Measurements from ENCODE around the gene TMA16.
"Not testable (repeated sequence)": the region's sequence is repeated elsewhere in the genome, so short reads cannot be mapped to it uniquely, and the experiment has no call there.

TMA16 gene

DNA sequence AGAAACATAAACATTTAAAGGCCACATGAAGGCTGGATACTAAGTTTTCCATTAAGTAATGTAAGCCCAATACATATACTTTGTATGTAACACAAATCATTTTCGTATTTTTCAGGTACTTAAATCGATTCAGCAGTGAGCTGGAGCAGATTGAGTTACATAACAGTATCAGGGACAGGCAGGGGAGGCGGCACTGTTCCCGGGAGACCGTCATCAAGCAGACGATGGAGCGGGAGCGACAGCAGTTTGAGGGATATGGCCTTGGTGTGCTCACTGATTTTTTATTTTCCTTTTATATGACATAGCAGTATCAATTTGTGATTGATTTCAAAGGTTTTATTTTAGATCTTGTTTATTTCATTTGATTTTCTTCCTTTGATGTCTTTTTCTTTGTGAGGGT, 20.7 kb downstream of the TMA16 start:
- DNase-seq (ENCODE audit: low spot score): no peak

DNA sequence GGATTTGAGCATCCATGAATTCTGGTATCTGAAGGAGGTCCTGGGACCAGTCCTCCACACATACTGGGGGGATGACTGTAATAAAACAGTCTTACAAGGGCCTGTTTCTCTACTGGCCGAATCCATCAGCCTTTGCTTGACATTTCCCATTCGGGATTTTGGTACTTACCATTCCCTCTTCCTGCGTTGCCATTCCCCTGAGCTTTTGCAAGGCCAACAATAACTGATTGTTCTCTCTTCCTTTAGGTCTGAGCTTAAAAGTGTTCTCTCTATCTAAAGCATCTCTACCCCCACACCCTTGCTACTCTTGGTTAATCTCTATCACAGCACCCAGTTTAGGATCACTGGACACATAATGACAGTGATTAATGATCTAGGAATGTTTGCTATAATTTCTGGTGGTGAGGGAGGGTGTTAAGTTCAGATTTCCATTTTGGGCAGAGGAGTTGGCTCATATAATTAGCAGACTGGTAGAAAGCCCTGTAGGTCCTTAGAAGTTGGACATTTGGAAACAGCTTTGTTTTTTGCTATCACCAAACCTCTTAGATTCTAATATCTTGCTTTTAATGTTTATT, 29.4 kb downstream of the TMA16 start:
- no peak for DNase-seq (ENCODE audit: low spot score)

DNA sequence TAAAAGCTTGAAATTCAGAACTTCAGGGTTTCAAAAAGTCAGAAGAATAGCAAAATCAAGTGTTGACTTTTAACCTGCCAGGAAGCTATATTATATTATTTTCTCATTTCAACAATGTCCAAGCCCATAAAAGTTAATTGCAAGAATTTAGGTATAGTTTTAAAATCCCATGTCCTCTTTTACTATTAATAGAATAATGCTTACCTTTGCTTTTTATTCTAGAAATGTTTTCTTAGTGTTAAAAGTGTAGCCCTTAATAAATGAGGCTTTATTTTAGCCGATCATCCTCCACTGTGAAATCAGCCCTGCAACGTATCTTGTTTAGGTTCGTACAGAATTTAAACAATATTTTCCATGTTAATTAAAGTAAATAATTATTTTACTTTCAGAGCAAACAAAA, 31.5 kb downstream of the TMA16 start:
- DNase-seq (ENCODE audit: low spot score): no peak

DNA sequence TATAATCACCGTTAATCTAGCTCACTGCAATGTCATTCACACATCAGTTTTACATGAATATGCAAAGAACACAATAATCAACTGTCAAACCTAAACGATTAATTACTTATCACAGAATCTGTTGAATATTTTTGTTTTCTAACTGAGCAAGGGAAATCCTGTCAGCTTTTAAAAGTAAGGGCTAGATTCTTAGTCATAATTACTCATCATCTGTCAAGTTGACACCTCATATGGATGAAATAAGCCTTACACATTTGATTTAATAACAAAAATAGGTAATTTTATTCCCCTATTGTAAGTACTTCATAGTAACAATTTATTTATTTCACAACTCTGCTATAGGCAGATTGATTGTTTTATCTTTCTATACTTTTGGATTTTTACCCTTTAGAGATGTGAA, 32.7 kb downstream of the TMA16 start:
- DNase-seq (ENCODE audit: low spot score): no peak

DNA sequence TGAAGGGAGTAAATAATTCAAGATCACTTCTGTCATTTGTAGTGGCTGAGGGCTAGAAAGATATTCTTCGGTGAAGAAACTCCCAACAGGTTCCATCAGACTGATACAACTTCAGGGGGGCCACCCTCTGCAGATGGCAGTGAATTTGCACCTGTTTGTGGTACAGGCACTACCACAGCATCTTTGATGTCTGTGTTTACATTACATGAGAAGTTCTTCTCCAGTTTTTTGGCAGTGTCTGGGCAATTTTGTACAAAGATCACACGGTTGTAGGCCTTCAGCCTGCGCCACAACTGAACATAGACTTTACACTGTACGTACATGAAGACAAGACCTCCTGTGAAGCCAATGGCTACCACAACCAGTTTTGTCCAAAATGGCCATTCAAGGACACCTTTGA, 34.2 kb downstream of the TMA16 start:
- no peak for DNase-seq (ENCODE audit: low spot score)

DNA sequence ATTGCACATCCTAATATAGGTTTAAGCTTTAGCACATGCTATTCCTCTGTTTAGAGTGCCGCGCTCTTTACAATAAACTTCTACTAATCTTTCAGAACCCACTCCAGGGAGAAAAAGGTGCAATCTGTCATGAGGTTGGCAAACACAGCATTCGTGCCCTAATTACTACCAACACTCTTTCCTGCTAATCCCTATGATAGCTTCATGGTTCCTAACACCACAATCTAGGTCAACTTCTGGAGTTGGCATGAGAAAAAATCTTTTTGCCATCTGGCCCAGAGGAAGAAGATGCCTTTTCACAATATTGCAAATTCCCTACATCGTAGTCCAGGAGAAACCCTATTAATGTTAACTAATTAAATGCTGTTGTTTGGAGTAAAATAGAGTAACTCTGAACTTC, 39.6 kb downstream of the TMA16 start:
- no peak for DNase-seq (ENCODE audit: low spot score)

DNA sequence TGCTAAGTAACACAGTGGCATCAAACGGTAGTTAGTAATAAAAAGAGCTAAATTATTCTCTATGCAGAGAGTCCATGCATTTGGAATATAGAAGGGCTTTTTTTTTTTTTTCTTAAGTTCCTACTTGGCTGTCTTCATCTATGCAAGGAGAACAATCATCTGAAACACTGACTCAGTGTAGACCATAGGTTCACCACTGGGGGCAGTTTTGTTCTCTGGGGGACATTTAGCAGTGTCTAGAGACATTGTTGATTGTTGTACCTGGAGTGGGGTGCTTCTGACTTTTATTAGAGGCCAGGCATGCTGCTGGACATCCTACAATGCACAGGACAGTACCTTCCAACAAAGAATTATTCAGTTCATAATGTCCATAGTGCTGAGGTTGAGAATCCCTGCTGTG, 41.2 kb downstream of the TMA16 start:
- no peak for DNase-seq (ENCODE audit: low spot score)

DNA sequence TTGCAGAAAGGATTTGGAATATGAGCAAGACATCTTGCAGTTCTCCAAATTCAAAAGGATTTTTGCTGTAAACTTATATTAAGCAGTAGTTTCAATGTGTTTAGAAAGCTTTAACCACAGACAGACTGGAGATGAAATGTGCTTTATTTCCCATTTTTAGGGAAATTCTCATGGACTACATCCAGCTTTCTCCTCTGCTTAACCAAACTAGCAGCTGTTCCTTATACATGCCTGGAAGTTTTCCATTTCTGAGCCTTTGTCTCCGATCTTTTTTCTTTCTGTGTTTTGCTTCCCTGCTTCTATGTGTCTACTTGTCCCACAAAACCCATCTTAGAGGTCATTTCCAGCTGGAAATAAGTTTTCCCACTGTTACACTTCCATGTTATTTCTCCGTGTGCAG, 41.6 kb downstream of the TMA16 start:
- DNase-seq (ENCODE audit: low spot score): no peak

DNA sequence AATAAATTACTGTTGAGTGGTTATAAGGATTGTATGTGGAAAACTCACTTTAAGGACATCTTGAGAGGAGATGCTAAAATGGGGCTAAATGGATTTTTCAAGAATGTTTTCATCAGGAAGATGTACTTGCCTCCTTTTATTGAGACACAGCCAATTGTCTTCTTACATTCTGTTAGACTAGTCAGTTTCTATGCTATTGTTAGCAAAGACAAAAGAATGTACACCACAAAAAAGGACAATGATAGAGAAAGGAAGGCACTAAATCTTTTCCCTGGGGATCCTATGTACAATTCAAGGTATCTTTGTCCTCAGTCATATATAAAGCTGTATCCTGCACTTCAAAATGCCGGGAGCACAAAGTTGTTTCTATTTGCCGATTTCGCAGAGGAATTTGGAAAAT, 42.6 kb downstream of the TMA16 start:
- no peak for DNase-seq (ENCODE audit: low spot score)

DNA sequence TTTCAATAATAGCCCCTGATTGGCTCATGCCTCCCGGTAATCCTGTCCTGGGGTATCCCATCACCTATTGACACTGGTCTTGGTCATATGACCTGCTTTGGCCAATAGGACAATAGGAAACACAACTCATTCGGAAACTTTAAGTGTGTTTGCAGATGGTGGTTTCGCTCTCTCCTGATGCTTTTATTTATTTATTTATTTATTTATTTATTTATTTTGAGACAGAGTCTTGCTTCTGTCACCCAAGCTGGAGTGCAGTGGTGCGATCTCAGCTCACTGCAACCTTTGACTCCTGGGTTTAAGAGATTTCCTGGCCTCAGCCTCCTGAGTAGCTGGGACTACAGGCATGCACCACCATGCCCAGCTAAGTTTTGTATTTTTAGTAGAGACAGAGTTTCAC, 44.3 kb downstream of the TMA16 start:
- not testable (repeated sequence) for DNase-seq (ENCODE audit: low spot score)

DNA sequence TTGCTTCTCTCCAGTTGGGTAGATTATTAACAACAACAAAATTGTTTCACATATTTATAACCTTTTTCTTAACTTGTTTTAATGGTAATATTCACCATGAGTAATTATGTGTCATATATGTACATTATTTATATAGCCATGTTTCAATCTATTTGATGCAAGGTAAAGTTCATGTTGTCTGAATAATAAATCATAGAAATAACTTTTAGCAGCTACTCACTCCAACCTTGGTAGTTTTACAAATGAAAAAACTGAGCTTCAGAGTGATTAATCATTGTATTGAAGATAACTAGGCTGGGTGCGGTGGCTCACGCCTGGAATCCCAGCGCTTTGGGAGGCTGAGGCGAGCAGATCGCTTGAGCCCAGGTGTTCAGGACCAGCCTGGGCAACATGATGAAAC, 46.0 kb downstream of the TMA16 start:
- DNase-seq (ENCODE audit: low spot score): no peak

DNA sequence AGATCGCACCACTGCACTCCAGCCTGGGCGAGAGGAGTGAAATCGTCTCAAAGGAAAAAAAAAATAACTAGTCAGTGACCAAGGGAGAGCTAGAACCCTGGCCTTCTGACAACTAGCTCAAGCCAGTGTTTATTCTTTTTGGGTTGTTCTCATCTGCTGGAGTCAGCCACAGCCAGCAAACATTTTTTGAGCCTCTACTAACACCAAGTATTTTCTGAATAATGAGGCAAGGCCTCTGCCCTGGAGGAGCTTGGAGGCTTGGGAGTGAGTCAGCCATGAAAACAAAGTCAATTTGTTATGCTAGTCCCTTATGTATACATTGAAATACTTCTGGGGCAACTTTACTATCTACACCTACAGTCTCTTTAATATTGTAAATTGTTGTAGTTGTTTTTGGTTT, 46.5 kb downstream of the TMA16 start:
- no peak for DNase-seq (ENCODE audit: low spot score)

DNA sequence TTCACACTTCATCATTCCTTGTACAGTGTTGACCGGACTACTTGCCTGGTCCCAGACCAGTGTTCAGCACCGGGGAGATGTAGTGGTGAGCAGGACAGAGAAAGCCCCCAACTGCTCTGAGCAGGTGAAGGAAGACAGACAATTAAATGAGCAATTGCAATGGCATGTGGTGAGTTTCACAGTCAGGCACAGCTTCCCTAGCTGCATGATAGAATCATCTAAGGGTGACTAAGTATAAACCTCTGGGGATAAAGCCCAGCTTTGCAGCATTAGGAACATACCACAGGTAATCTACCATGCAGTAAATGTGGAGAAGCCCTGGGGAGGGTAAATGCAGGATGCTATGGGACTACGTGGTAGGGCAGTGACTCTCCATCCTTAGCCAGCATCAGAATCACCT, 47.8 kb downstream of the TMA16 start:
- DNase-seq (ENCODE audit: low spot score): no peak

DNA sequence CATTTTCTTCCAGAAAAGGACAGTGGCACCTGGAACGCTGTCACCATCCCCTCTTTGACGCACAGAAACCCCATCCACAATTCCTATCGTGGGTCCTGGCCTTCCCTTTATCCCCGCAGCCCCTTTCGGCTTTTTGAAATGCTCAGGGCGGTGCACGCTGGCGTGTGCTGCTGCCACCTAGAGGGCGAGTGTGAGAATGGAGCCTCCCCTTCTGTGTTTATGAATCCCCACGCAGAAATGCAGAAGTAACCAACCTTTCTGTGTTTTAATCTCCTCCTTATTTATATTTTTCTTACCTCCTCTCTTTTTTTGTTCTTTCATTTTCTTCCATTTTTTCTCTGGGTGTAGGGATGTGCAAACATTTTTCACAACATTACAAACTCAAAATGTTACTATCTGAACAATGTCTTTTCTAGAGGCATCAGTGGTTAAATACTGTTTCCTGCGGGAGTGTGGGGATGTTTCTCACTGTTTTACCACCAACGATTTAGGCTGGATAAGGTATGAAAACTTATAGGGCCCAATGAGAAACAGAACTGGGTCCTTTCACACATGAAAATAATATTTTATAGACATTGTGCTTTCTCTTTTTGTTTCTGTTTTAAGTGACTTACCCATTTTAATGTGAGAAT, 50.0 kb downstream of the TMA16 start:
- DNase-seq (ENCODE audit: low spot score): peak; percentile 43

DNA sequence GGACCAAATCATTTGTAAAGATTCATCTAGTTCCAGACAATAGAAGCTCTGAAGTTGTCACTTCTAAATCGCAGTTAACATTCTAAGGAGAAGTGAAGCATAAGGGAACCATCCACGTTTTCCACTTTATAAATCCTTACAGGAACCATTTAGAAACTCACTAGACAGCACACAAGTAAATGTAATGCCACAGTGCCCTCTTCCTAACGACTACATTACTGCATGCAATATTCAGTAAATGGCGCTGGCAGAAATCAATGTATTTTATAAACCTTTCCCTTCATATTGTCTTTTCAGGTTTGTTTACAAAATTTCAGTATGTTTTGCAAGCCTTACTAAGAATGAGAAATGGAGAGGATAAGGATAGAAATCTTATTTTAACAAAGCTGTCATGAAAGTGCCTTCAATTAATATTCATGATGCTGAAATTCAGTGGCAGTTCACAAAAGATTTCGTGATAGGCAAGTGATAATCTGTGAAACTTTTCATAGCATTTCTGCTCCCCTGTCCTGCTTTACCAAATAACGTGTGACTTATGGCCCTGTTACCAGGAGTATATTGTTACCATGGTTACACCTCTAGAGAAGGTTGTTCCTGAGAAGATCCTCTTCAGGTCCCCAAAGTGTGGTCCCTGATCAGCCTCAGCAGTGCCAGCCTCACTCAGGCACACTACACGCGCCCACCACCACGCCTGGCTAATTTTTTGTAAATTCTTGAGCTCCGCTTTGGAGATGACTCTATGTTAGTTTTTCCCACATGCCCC, 54.2 kb downstream of the TMA16 start:
- peak; percentile 16 for DNase-seq (ENCODE audit: low spot score)

DNA sequence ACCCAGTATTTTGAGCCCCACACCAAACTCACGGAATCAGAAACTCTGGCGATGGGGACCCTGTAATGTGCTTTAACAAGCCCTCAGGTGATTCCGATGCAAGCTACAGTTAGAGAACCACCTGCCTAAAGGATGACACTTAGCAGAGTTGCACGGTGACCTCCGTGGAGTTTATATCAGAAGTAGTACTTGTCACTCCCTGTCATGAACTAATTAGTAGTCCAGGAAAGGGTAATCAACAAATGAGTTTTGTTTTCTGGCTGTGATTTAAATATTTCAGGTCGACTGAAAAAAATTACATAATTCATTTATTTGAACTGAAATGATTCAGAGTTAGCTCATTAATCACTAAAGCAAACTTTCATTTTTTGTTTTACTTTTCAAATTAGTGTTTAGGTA, 56.4 kb downstream of the TMA16 start:
- no peak for DNase-seq (ENCODE audit: low spot score)

DNA sequence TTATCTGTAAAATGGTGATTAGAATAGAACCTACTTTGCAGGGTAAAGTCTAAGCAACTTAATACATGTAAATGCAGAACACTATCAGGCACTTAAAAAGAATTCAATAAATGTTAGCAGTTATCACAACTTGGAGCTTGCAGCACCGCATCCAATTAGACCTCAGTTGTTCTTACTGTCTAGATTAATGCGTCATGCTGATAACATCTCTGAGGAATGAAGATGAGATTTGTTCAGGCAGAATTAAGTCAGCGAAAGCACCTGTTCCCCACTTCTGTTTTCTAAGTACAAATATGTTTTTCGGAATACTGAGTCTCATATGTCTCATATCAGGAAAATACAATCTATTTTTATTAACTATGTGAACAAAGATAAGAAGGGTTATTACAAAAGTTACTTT, 58.7 kb downstream of the TMA16 start:
- no peak for DNase-seq (ENCODE audit: low spot score)

DNA sequence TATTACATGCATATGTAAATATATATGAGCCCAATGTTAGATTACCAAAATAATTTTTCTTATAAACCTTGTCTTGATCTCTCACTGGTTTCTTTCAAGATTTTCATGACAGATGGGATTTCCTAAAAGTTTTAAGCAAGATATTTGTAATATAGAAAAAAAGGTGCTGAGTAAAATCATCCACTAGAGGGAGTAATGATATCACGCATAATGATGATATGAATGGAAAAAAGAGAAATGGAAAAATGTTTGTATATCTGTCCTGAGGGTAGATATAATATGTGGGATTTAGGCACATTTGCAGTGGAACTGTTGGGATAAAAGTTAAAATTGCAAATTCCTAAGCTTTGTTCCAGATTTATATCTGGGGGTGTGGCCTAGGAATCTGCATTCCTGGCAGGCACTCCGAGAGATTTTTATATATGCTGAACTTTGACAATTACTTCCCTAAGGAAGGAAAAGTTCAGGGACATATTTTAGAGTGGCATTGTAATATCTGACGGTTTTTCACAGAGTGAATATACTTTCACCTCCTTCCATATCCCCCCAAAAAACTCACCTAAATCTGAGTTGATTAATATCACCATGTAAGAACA, 60.5 kb downstream of the TMA16 start:
- DNase-seq (ENCODE audit: low spot score): no peak

DNA sequence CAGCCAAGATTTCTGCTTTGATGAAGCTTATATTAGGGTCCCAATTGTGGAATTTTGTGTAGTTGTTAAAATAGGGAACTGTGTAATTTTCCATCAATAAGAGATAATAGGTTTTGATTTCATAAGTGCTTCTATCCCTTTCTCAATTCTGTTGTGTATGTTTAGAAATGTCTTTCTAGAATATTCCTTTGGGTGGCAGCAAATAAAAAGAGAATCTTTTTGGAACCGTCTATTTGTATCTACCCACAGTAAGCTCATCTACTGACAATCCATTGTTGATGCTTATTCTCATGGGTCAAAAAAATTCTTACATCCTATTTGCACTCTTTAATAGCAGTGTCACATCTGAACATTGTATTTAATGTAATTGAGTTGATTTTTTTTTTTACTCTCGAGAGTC, 61.7 kb downstream of the TMA16 start:
- DNase-seq (ENCODE audit: low spot score): no peak

DNA sequence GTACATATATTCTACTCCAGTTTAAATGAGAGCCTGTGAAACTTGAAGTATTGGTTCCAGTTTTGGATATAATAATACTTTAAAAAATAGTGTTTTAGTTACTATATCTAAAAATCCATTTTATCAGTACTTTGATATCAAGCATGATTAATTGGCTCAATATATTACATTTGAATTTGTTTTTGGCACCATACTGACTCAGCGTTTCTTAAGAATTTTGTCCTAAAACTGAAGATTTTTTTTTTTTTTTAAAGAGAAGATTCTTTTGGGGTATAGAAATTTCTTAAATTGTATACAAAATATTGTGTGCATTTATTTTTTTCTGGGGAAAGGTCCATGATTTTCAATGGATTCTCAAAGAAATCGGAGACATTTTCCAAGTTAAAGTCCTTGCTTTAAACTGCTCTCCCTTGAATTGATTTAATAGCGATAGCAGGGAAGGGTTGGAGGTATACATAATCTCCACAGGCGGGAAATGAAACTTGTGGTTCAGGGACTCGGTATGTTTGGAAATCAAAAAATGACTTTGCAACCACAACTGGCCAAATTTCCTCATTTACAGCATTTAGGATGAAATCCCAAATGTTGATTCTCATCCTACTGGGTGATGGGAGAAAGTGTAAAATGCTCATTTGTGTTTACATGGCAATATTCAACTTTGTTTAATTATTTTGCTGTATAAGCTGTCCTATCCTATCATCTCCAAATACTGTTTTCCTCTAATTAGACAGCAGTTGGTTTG, 62.3 kb downstream of the TMA16 start:
- no peak for DNase-seq (ENCODE audit: low spot score)

DNA sequence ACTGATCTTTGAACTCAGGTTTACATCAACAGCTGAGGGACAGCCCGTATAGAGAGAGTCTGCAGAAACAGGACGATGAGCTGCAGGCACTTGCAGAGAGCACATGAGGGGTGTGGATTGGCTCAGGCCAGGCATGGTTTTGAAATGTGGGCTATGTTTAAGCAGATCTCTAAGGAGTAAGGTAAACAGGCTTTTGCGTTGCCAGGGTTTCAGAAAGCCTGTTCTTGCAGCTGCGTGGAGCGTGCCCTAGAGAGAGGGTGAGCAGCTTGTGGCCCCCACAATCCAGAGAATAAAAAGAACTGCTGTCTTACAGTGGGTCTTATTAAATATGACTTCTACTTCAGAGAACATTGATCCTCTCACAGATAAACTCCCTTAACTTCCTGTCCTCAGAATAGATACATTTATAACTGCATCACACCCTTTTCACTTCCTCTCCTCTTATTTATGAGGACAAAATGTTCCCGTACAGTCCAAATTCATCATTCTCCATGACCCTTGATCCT, 64.1 kb downstream of the TMA16 start:
- DNase-seq (ENCODE audit: low spot score): no peak

DNA sequence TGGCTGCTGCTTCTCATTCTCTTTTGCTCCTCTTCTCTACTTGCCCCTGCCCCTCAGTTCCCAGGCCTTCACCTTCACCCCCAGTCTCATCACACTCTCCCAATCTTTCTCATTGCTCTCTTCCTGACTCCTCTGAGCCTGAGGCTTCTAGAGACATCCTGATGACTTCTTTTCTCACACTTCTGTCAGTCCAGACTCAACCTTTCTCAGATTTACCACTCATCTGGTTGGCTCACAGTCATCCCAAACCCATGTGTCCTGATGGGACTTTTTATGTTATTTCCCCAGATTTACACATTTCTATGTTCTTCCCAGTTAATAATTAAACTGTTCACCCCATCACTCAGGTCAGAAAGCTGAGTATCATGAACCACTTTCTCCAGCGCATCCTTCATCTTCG, 68.0 kb downstream of the TMA16 start:
- no peak for DNase-seq (ENCODE audit: low spot score)
